Measurements from ENCODE around the gene VCL. TPM values are rescaled to one million over a fixed set of nuclear protein-coding genes. Genes with fewer than 3 reads are reported as not detected.
"Not testable (repeated sequence)": the region's sequence is repeated elsewhere in the genome, so short reads cannot be mapped to it uniquely, and the experiment has no call there.

VCL gene
- total and polyA plus RNA-seq, 7 donors, result 6.2 to 451 (median 179) TPM

DNA sequence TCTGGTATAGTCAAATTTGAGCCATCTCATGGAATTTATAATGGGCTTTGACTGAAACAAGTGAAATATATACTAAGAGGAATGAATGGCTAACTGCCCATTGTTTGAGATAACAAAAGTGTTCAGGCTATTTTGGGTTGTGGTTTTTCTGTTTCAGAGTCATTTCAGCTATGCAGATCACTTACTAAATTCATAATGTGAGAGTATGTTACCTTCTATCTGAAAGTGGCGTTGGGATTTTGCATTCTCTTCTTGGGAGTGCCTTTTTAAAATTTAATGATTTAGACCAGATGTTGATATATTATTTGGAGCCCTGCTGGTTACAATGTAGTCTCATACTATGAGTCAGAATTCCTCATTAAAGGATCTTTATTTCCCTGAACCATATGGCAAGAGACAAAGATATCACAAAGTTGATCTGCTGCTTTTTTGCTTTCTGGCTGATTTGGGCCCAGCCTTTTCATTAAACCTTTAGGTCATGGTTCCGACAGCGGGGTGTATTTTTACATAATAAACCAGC, 10.4 kb downstream of the VCL start:
- Histone ChIP-seq H3K27ac (peak overlapping the region; percentile 20 to 99 (median 42)), H3K4me3 (no peak overlapping the region), H3K4me1 (peaks cover 0 to 95% (median 77%) of the 10 kb centered on the region in 4 donors), H3K36me3 (no peaks in the 10 kb centered on the region), H3K27me3 (no peaks in the 10 kb centered on the region), H3K9me3 (no peaks in the 10 kb centered on the region)
- TF ChIP-seq POLR2AphosphoS5 (IDR thresholded peaks at IDR 0.05) (no peak), POLR2A (IDR thresholded peaks at IDR 0.05) (no peak), EP300 (IDR thresholded peaks at IDR 0.05) (no peak)
- TF ChIP-seq, protein P1, sequence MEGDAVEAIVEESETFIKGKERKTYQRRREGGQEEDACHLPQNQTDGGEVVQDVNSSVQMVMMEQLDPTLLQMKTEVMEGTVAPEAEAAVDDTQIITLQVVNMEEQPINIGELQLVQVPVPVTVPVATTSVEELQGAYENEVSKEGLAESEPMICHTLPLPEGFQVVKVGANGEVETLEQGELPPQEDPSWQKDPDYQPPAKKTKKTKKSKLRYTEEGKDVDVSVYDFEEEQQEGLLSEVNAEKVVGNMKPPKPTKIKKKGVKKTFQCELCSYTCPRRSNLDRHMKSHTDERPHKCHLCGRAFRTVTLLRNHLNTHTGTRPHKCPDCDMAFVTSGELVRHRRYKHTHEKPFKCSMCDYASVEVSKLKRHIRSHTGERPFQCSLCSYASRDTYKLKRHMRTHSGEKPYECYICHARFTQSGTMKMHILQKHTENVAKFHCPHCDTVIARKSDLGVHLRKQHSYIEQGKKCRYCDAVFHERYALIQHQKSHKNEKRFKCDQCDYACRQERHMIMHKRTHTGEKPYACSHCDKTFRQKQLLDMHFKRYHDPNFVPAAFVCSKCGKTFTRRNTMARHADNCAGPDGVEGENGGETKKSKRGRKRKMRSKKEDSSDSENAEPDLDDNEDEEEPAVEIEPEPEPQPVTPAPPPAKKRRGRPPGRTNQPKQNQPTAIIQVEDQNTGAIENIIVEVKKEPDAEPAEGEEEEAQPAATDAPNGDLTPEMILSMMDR (IDR thresholded peaks at IDR 0.05), result no peak
- WGBS, 2 donors, result 59 to 87% methylated on average over 3 of the region's 3 CpGs
- no peak for DNase-seq
- intact Hi-C loops (cut with DNase I), result no loop called here

DNA sequence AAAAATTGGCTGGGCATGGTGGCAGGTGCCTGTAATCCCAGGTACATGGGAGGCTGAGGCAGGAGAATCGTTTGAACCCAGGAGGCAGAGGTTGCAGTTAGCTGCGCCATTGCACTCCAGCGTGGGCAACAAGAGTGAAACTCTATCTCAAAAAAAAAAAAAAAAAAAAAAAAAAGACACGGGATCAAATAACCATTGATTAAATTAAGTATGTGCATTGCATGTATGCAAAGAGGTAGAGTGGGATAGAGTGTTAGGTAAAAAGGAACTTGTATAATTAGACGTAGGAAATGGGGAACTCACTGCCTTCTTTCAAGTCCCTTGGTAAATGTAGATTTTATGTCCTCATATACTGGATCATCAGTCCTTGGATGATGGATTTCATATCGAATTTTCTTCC, 13.1 kb downstream of the VCL start:
- Histone ChIP-seq H3K4me3 (no peak overlapping the region), H3K27ac (peak overlapping the region in 3 of 4 donors; percentile 8 to 61 (median 60))
- TF ChIP-seq POLR2AphosphoS5 (IDR thresholded peaks at IDR 0.05), result no peak
- TF ChIP-seq, protein P1 (IDR thresholded peaks at IDR 0.05), result no peak
- TF ChIP-seq POLR2A (IDR thresholded peaks at IDR 0.05), result no peak
- TF ChIP-seq EP300 (IDR thresholded peaks at IDR 0.05), result no peak

DNA sequence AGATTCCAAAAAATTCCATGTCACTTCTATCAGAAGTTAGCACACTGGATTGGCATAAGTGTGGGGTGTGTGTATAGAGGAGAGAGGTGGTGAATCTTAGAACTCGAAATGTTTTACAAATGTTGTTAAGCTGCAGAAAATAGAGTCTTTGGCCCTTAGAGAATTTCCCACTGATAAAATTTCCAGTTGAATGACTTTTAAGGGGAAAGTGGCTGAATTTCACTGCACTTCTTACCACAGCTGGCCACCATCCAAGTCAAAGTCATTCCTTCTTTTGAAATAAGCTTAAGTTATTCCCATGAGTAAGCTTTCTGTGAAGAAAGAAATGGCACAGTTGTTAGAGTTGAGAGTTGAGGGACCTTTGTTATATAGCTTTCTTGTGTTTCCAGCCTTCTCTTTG, 13.9 kb downstream of the VCL start:
- Histone ChIP-seq H3K27me3 (no peaks in the 10 kb centered on the region), H3K36me3 (no peaks in the 10 kb centered on the region), H3K4me1 (peaks cover 0 to 91% (median 66%) of the 10 kb centered on the region in 4 donors), H3K4me3 (no peak overlapping the region), H3K27ac (peak overlapping the region; percentile 8 to 61 (median 45)), H3K9me3 (no peaks in the 10 kb centered on the region)
- no peak for TF ChIP-seq POLR2A (IDR thresholded peaks at IDR 0.05)
- DNase-seq, result no peak
- WGBS, 2 donors, result 42 to 87% methylated on average over 1 of the region's 1 CpG
- intact Hi-C loops (cut with DNase I), result no loop called here

More for the DNA sequence above, 13.1 kb downstream of the VCL start:
- no peaks in the 10 kb centered on the region for H3K36me3 ChIP-seq
- H3K27me3 ChIP-seq, result no peaks in the 10 kb centered on the region
- intact Hi-C loops (cut with DNase I), result no loop called here
- 82 to 93% methylated on average over 6 of the region's 6 CpGs for WGBS, 2 donors
- peaks cover 0 to 96% (median 71%) of the 10 kb centered on the region in 4 donors for H3K4me1 ChIP-seq
- DNase-seq, result no peak
- H3K9me3 ChIP-seq, result no peaks in the 10 kb centered on the region

DNA sequence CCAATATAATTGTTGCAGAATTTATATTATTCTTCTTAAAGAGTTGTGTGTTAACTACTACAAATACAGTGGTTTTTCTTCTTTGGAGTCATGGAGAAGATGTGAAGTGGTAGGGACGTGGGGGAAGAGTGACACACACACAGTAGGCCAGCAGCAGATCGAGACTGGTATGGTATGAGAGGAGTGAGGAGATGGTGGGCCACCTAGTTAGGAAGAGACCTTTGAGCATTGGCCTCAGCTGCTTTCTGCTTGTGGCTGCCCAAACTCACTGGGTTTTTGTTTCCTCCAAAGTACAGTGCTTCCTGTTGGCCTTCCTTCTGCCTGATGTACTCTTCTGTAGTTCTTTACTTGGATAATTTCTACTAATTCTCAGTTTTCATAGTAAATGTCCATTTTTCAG, 14.6 kb downstream of the VCL start:
- no peak overlapping the region for H3K4me3 ChIP-seq
- peaks cover 0 to 87% (median 66%) of the 10 kb centered on the region in 4 donors for H3K4me1 ChIP-seq
- H3K36me3 ChIP-seq, result no peaks in the 10 kb centered on the region
- no peaks in the 10 kb centered on the region for H3K9me3 ChIP-seq
- intact Hi-C loops (cut with DNase I), result no loop called here
- 65 to 78% methylated on average over 2 of the region's 2 CpGs for WGBS, 2 donors
- peak overlapping the region; percentile 14 to 61 (median 45) for H3K27ac ChIP-seq
- H3K27me3 ChIP-seq, result no peaks in the 10 kb centered on the region
- no peak for DNase-seq
- TF ChIP-seq POLR2A (IDR thresholded peaks at IDR 0.05) (no peak), EP300 (IDR thresholded peaks at IDR 0.05) (no peak), POLR2AphosphoS5 (IDR thresholded peaks at IDR 0.05) (no peak)
- TF ChIP-seq, protein P1 (IDR thresholded peaks at IDR 0.05), result no peak

DNA sequence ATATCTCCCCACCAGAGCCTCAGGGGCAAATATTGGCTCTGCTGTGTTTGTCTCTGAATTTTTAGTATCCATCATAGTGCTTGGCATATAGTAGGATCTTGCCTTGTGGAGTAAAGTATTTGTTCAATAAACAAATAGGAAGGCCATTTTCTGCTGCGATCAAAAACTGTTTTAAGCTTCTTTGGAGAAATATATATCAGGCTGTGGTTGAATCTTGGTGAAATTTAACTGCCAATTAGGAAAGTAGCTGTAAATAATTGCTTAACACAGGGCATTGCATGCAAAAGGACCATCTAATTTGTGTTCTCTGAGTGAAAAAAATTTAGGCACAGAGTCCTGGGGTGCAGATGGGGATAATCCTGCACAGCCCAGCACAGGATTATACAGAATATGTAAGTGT, 15.1 kb downstream of the VCL start:
- Histone ChIP-seq H3K9me3 (no peaks in the 10 kb centered on the region), H3K4me3 (no peak overlapping the region), H3K4me1 (peaks cover 0 to 87% (median 64%) of the 10 kb centered on the region in 4 donors), H3K27me3 (no peaks in the 10 kb centered on the region), H3K27ac (peak overlapping the region; percentile 14 to 61 (median 45)), H3K36me3 (no peaks in the 10 kb centered on the region)
- intact Hi-C loops (cut with DNase I), result no loop called here
- no peak for DNase-seq
- TF ChIP-seq EP300 (IDR thresholded peaks at IDR 0.05), result no peak
- no peak for TF ChIP-seq POLR2AphosphoS5 (IDR thresholded peaks at IDR 0.05)
- TF ChIP-seq, protein P1 (IDR thresholded peaks at IDR 0.05), result no peak
- no peak for TF ChIP-seq POLR2A (IDR thresholded peaks at IDR 0.05)
- WGBS, 2 donors, result 76 to 79% methylated on average over 1 of the region's 1 CpG

DNA sequence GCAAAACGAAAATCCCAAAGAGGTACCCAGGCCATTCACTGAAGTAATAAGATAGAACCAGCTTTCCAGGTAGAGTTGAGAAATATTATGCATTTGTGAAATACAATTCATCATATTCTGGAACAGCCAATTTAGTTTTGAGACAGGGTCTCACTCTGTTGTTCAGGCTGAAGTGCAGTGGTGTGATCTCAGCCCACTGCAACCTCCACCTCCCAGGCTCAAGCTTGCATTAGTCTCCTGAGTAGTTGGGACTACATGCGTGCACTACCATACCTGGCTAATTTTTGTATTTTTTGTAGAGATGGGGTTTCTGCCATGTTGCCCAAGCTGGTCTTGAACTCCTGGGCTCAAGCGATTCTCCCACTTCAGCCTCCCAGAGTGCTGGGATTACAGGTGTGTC, 16.7 kb downstream of the VCL start:
- 95% methylated on average over 3 of the region's 3 CpGs for WGBS, 2 donors
- Histone ChIP-seq H3K4me1 (peaks cover 0 to 83% (median 70%) of the 10 kb centered on the region in 4 donors), H3K27ac (peak overlapping the region in 3 of 4 donors; percentile 9 to 60 (median 43))
- H3K27me3 ChIP-seq; DNase-seq; intact Hi-C loops (cut with DNase I); H3K9me3 ChIP-seq; H3K4me3 ChIP-seq; H3K36me3 ChIP-seq: not testable (repeated sequence)
